HG02943 (cell line): ENCODE data around the gene NEAT1.
"Not testable (repeated sequence)": the region's sequence is repeated elsewhere in the genome, so short reads cannot be mapped to it uniquely, and the experiment has no call there.

Experiments
- ATAC-seq: cut with Tn5 transposase; IDR thresholded peaks from one replicate; pipeline ENCODE4 v1.9.1; 2021; ENCODE audit warnings: mild to moderate bottlenecking, low read depth, moderate library complexity; ENCODE audit not compliant: unreplicated experiment

The NEAT1 gene

GRCh38 chr11:65404210-65404609 is 18.4 kb upstream of the NEAT1 start:
- ATAC-seq, result no peak

GRCh38 chr11:65404638-65405339 is 17.8 kb upstream of the NEAT1 start:
- ATAC-seq, result no peak

- ATAC-seq, result no peak
Measured at GRCh38 chr11:65410936-65411680, 11.5 kb upstream of the NEAT1 start.

DNA sequence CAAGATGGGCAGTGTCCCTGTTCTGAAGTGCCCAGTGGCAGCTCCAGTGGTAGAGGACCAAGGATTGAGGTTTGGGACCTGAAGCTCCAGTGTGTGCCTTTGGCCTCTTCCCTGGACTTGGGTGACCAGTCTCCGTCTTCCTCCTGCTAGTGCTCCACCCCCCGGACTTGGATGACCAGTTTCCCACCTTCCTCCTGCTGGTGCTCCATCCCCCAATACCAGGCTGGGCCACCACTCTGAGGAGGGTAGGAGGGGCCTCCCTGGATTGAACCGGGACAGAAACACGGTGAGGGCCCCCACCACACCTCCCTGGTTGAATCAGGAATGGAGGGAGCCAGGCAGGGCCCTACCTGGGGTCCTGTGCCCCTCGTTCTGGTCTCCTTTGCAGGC is 10.9 kb upstream of the NEAT1 start:
- no peak for ATAC-seq

DNA sequence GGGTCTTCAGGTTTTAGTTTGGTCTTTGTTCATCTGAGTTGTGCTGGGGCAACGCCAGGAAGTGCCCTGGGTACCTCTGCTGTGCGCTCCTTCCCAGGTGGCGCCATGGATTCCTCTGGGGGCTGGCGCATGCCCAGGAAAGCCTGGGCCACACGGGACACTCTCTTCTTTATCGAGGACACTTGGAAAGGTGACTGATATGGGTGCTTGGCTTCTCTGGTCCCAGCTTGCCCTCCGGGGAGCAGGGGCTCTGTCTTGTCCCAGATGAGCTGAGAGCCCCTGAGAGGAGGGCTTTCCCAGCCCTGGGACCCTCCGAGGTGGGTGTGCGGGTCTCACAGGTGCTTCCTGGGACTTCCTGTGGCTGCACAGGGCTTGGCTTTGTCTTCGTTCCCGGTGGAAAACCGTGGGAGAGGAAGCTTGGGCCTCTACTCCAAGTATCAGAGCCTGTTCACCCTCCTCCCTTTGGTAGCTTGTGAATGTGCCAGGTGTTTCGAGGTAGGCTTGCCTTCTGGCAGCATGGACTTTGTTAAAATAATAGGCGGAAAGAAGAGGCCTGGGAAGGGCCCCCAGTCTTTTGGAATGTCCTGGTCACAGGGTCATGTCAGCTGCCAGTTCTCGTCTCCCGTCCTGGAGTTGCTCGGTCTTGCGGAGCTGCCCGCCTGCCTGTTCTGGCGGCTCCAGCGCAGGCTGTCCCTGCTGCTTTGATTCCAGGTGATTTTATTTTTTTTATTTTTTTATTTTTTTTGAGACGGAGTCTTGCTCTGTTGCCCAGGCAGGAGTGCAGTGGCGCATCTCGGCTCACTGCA is 10.1 kb upstream of the NEAT1 start:
- ATAC-seq, result no peak

DNA sequence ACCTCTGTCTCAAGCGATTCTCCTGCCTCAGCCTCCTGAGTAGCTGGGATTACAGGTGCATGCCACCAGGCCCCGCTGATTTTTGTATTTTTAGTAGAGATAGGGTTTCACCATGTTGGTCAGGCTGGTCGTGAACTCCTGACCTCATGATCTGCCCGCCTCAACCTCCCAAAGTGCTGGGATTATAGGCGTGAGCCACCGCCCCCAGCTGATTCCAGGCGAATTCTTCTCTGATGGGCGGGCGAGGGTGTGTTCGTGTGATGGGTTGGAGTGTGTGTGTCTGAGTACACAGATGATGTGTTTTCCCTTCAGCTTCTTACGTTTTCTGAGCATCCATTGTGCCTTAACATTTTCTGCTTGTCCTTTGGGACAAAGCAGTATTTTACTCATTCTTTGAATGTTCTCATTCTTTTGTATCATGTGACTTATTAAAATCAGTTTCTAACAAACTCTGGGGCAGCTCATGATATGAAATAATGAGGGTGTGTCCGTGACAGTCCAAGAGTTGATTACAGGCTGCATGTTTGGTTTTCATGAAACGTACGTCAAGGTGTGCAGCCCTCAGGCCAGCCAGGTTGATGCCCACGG is 9.4 kb upstream of the NEAT1 start:
- not testable (repeated sequence) for ATAC-seq

GRCh38 chr11:65414776-65415498 is 7.7 kb upstream of the NEAT1 start:
- ATAC-seq, result no peak

- no peak for ATAC-seq
Measured at GRCh38 chr11:65415499-65416340, 6.9 kb upstream of the NEAT1 start.

DNA sequence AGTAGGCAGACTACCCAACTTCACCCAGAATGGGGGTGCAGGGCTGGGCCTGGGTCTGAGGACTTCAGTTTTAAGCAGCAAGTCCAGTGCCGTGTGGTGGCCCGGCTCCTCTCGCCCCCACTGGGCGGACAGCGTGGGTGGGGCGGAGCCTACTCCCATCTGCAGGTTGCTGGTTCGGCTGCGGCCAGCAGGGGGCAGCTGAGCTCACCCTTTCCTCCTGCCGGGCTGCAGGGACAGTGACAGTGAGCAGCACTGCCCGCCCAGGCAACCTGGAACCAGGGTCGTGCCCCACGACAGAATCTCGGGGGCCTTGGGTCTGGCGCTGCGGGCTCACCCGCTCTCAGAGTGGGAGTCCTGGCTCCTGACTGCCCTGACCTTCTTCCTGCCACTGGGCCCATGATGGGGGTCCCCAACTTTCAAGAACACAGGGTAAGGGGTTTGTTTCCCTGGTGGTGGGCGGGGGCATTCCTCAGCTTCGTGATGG is 6.2 kb upstream of the NEAT1 start:
- no peak for ATAC-seq

DNA sequence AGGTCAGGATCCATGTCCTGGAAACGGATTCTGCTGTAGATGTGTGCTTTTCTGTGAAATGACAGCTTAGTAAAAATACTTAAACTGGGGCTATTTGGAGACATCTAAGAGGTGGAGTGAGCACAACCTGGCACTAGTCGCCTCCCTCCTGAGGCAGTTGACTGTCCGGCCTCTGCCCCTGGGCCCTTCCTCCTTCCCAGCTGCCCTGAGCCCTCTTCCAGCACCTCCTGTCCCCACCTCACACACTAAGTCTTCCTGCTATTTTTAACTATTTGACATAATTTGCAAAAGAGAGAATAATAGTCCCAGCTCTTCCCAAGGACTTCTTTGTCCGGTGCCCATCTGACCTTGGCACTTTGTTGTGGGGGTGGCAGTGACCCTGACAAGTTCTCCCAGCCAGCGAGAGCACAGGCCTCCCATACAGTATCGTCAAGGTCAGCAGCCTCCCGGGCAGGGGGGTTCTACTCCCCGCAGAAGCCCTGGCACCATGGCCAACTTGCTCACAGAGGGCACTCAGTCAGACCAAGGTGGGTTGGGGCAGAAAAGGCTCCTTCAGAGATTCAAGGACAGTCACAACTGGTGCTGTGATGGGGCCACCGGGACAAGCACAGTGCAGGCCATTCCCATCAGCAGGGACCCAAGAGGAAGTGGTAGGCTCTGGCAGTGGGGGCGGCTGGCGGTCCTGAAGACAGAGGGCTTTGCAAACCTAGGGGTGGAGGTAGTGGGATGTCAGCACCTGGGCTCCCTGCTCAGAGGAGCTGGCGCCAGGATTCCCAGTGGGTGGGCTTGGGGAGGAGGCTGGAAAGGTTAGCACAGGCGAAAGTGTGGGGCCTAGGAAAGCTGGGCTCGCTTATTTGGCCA is 5.5 kb upstream of the NEAT1 start:
- ATAC-seq, result no peak

GRCh38 chr11:65417702-65418430 is 4.7 kb upstream of the NEAT1 start:
- no peak for ATAC-seq

DNA sequence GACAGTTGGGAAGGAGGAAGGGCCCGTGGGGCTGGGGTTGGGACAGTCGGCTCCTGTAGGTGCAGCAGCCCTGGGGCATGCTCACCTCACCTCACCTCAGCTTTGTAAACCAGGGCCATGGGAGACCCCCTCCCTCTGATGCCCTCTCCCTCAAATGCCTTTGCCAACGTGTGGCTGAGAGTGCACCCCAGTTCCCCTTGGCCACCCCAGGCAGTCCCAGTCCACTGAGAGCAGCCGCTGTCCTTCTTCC is 4.2 kb upstream of the NEAT1 start:
- no peak for ATAC-seq

DNA sequence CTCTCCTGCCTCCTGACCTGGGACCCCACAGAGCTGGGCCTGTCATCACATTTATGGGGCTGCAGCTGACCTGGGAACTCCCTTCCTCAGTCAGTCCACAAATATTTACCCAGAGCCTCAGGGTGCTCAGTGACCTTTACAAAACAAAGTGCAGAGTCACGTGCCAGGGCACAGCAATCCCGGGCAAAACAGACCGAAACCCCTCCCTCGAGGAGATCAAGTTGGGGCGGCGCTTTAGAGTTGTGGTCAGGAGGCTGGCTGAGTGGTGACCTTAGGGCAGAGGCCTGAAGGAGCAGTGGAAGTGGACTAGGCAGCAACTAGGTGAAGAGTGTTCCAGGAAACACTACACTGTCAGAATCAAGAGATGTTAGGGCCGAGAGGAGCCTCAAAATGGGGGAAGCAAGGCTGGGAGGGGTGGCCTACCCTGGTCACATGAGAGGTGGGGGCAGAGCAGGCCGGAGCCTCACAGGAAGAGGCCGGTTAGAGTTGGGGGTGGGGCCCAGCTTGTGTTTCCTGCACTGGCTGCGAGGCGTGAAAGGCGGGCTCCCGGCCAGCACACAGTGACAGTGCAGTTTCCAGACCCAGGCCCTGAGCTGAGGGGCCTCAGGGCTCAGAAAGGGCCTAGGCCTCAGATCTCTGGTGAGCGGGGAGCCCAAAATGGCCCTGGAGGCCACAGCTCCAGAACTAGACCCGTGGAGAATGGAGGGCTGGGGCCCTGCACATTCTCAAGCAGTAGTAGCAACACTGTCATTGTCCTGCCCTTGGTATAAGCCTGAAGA is 3.7 kb upstream of the NEAT1 start:
- peak; percentile 30 for ATAC-seq

DNA sequence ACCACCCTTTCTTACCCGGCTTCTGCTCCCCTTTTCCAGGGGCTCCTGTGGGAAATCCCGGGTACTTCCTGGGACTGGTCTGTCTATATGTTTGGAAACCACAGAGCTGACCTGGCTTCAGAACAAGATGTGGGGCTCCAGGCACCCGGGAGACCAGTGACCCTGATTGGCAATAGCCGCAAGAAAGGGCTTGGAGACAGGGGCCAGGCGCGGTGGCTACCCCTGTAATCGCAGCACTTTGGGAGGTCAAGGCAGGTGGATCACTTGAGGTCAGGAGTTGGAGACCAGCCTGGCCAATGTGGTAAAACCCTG is 3.2 kb upstream of the NEAT1 start:
- ATAC-seq, result no peak

- no peak for ATAC-seq
Measured at GRCh38 chr11:65419772-65420481, 2.7 kb upstream of the NEAT1 start.

DNA sequence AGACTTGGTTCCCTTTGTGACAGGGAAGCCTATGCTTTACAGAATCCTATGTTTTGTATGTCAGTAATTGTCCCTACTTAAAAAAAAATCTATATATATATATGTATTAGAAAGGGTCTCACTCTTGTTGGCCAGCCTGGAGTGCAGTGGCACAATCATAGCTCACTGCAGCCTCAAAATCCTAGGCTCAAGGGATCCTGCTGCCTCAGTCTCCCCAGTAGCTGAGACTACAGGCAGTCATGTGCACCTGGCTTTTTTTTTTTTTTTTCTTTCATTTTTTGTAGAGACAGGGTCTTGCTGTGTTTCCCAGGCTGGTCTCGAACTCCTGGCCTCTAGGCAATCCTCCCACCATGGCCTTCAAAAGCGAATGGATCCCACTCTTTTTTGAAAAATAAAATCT is 2.1 kb upstream of the NEAT1 start:
- ATAC-seq, result no peak
